ENCODE results near the gene MAMDC2.
"Not testable (repeated sequence)": the region's sequence is repeated elsewhere in the genome, so short reads cannot be mapped to it uniquely, and the experiment has no call there.

MAMDC2 gene
- total RNA-seq: 0 to 0.20 (median 0.04) reads per million in 18 experiments

GRCh38 chr9:70043689-70044489, at the start of gene MAMDC2:
MAMDC2 (plus strand) TSS chr9:70043848; CDS start chr9:70044198, 350 bp downstream.
- peak in 1 of 2 donors; percentile 10 for DNase-seq

GRCh38 chr9:69995846-69996245, 47.8 kb upstream of the MAMDC2 start:
- DNase-seq: no peak

- no peak for DNase-seq
These were observed 46.7 kb upstream of the MAMDC2 start for GRCh38 chr9:69996967-69997366.

GRCh38 chr9:69997524-69997923, 46.1 kb upstream of the MAMDC2 start:
- DNase-seq: no peak

- no peak for DNase-seq
These were observed 44.3 kb upstream of the MAMDC2 start for GRCh38 chr9:69999315-69999714.

- DNase-seq: no peak
These were observed 43.2 kb upstream of the MAMDC2 start for GRCh38 chr9:70000469-70000868.

- DNase-seq: no peak
These were observed 39.5 kb upstream of the MAMDC2 start for GRCh38 chr9:70003901-70004714.

GRCh38 chr9:70006306-70006705, 37.3 kb upstream of the MAMDC2 start:
- DNase-seq: no peak

GRCh38 chr9:70007831-70008230, 35.8 kb upstream of the MAMDC2 start:
- no peak for DNase-seq

- DNase-seq: no peak
These were observed 33.6 kb upstream of the MAMDC2 start for GRCh38 chr9:70010015-70010414.

GRCh38 chr9:70011366-70011765, 32.3 kb upstream of the MAMDC2 start:
- DNase-seq: no peak

GRCh38 chr9:70012569-70012968, 31.1 kb upstream of the MAMDC2 start:
- DNase-seq: no peak

GRCh38 chr9:70013598-70014196, 30.0 kb upstream of the MAMDC2 start:
- no peak for DNase-seq

GRCh38 chr9:70015099-70015498, 28.5 kb upstream of the MAMDC2 start:
- DNase-seq: no peak

- no peak for DNase-seq
These were observed 23.4 kb upstream of the MAMDC2 start for GRCh38 chr9:70020217-70020616.

GRCh38 chr9:70020991-70021571, 22.6 kb upstream of the MAMDC2 start:
- DNase-seq: no peak

- no peak for DNase-seq
These were observed 15.4 kb upstream of the MAMDC2 start for GRCh38 chr9:70028287-70028686.

GRCh38 chr9:70030156-70030555, 13.5 kb upstream of the MAMDC2 start:
- no peak for DNase-seq

GRCh38 chr9:70031141-70031545, 12.5 kb upstream of the MAMDC2 start:
- no peak for DNase-seq

GRCh38 chr9:70034271-70034711, 9.4 kb upstream of the MAMDC2 start:
- no peak for DNase-seq

GRCh38 chr9:70035691-70036090, 8.0 kb upstream of the MAMDC2 start:
- no peak for DNase-seq

GRCh38 chr9:70036641-70037040, 7.0 kb upstream of the MAMDC2 start:
- no peak for DNase-seq

GRCh38 chr9:70038171-70038621, 5.5 kb upstream of the MAMDC2 start:
- DNase-seq: not testable (repeated sequence)

All from inflammatory macrophage (primary cell).